ENCODE data around the gene FOXL2NB. TPM values are rescaled to one million over a fixed set of nuclear protein-coding genes. Genes with fewer than 3 reads are reported as not detected.

FOXL2NB gene
- total RNA-seq, 1 donor from 2014 or later: not detected

- no peak for TF ChIP-seq CTCF (IDR thresholded peaks at IDR 0.05; ENCODE audit: unreplicated experiment)
- no peaks in the 10 kb centered on the region for H3K9me3 Mint-ChIP-seq (ENCODE audit: low read depth)
- peaks cover 91% of the 10 kb centered on the region for H3K27me3 Mint-ChIP-seq
- no peaks in the 10 kb centered on the region for H3K36me3 Mint-ChIP-seq (ENCODE audit: insufficient read depth)
- no peak overlapping the region for H3K4me3 Mint-ChIP-seq (ENCODE audit: low read depth)
- peak overlapping the region; percentile 69 for H3K27ac Mint-ChIP-seq
- no peak for DNase-seq (ENCODE audit: low spot score, unreplicated experiment)
- peaks cover 9% of the 10 kb centered on the region for H3K4me1 Mint-ChIP-seq (ENCODE audit: low read depth)
Observed at GRCh38 chr3:138943724-138944653, 3.0 kb upstream of the FOXL2NB start.

- DNase-seq (ENCODE audit: low spot score, unreplicated experiment): no peak
- no peak for TF ChIP-seq CTCF (IDR thresholded peaks at IDR 0.05; ENCODE audit: unreplicated experiment)
- Mint-ChIP-seq H3K4me1 (ENCODE audit: low read depth) (peaks cover 11% of the 10 kb centered on the region), H3K36me3 (ENCODE audit: insufficient read depth) (no peaks in the 10 kb centered on the region), H3K4me3 (ENCODE audit: low read depth) (no peak overlapping the region), H3K27ac (peak overlapping the region; percentile 69), H3K27me3 (peaks cover 91% of the 10 kb centered on the region), H3K9me3 (ENCODE audit: low read depth) (no peaks in the 10 kb centered on the region)
Observed at GRCh38 chr3:138944654-138944928, 2.4 kb upstream of the FOXL2NB start.

- peak; percentile 27 for DNase-seq (ENCODE audit: low spot score, unreplicated experiment)
- H3K4me1 Mint-ChIP-seq (ENCODE audit: low read depth): peaks cover 11% of the 10 kb centered on the region
- no peaks in the 10 kb centered on the region for H3K36me3 Mint-ChIP-seq (ENCODE audit: insufficient read depth)
- no peaks in the 10 kb centered on the region for H3K9me3 Mint-ChIP-seq (ENCODE audit: low read depth)
- peaks cover 89% of the 10 kb centered on the region for H3K27me3 Mint-ChIP-seq
- no peak overlapping the region for H3K27ac Mint-ChIP-seq
- no peak for TF ChIP-seq CTCF (IDR thresholded peaks at IDR 0.05; ENCODE audit: unreplicated experiment)
- peak overlapping the region; percentile 58 for H3K4me3 Mint-ChIP-seq (ENCODE audit: low read depth)
Observed at GRCh38 chr3:138944929-138945708, 1.9 kb upstream of the FOXL2NB start.

- Mint-ChIP-seq H3K4me3 (ENCODE audit: low read depth) (no peak overlapping the region), H3K4me1 (ENCODE audit: low read depth) (peaks cover 14% of the 10 kb centered on the region), H3K36me3 (ENCODE audit: insufficient read depth) (no peaks in the 10 kb centered on the region), H3K9me3 (ENCODE audit: low read depth) (no peaks in the 10 kb centered on the region), H3K27ac (no peak overlapping the region), H3K27me3 (peaks cover 89% of the 10 kb centered on the region)
- no peak for DNase-seq (ENCODE audit: low spot score, unreplicated experiment)
- peak; percentile 40 for TF ChIP-seq CTCF (IDR thresholded peaks at IDR 0.05; ENCODE audit: unreplicated experiment)
Observed at GRCh38 chr3:138945709-138946662, 1.0 kb upstream of the FOXL2NB start.

Measured in progenitor cell of endocrine pancreas (in vitro differentiated cells).